Thymus (tissue), 11 donors: ENCODE results near the gene BEAN1. TPM values are rescaled to one million over a fixed set of nuclear protein-coding genes. Genes with fewer than 3 reads are reported as not detected.

Source experiments
- DNase-seq, 9 donors: peaks; one replicate each; pipeline ENCODE4 v3.0.0-alpha.2; 2013; ENCODE audit warnings: low spot score in 9 of 9, low read depth in 6 of 9, missing footprints in 1 of 9
- H3K27ac ChIP-seq, 2 donors: one replicate each; pipeline ENCODE4 v1.5.1; 2013; ENCODE audit warnings: control low read depth in 1 of 2, low read depth in 1 of 2, low read length in 1 of 2, mild to moderate bottlenecking in 1 of 2, moderate library complexity in 1 of 2
- H3K27me3 ChIP-seq, 2 donors: one replicate each; pipeline ENCODE4 v1.5.1; 2013; ENCODE audit warnings: low read length in 1 of 2; ENCODE audit not compliant: control insufficient read depth in 2 of 2, insufficient read depth in 1 of 2
- H3K36me3 ChIP-seq, 2 donors: one replicate each; pipeline ENCODE4 v1.5.1; 2013; ENCODE audit warnings: low read length in 1 of 2, mild to moderate bottlenecking in 1 of 2, moderate library complexity in 1 of 2; ENCODE audit not compliant: control insufficient read depth in 2 of 2, insufficient read depth in 2 of 2
- H3K4me1 ChIP-seq, 2 donors: one replicate each; pipeline ENCODE4 v1.5.1; 2013; ENCODE audit warnings: low read length in 2 of 2; ENCODE audit not compliant: control insufficient read depth in 2 of 2, insufficient read depth in 2 of 2
- H3K4me3 ChIP-seq, 2 donors: one replicate each; pipeline ENCODE4 v1.5.1; 2013; ENCODE audit warnings: low read length in 2 of 2, control low read depth in 1 of 2, mild to moderate bottlenecking in 1 of 2
- H3K9me3 ChIP-seq, 2 donors: one replicate each; pipeline ENCODE4 v1.5.1; 2013; ENCODE audit warnings: low read length in 1 of 2, mild to moderate bottlenecking in 1 of 2; ENCODE audit not compliant: control insufficient read depth in 2 of 2, insufficient read depth in 1 of 2
- WGBS: extraction: QIAGEN DNeasy Blood & Tissue Kit; methylation state at CpG from one replicate; pipeline ENCODE4 v1.1.7; 2013; 5-methylcytosine and 5-hydroxymethylcytosine counted together
- polyA plus RNA-seq: library from polyadenylated mRNA; stranded (reverse); fragments of 200-250 nt; gene quantifications from one replicate; pipeline ENCODE4 v1.2.3, GENCODE V29; 2013
- total RNA-seq: library from RNA; stranded (reverse); fragments of 120-200 nt; gene quantifications from one replicate; pipeline ENCODE4 v1.2.4, GENCODE V29; 2013
- donor health status: healthy.

Gene BEAN1
- total and polyA plus RNA-seq, 2 donors = 0.05 to 0.25 TPM

DNA sequence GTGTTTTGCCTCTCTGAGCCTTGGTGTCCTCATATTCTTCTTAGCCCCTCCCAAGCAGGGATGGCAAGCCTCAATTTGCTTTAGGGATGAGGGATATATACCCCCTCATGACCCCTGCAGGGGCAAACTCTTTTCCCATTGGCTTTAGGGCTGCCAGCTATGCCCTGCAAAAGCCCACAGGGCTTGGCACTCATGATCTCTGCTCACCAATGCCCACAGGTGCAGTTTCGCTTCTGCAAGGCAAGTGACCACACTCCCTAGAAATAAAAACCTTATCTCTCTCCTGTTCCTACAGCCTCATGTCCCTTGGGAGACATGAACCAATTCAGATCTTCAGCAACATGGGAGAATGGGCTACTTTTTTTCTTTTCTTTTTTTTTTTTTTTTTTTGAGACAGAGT, 8.8 kb downstream of the BEAN1 start:
- Histone ChIP-seq H3K4me3 (no peak overlapping the region), H3K9me3 (no peaks in the 10 kb centered on the region), H3K27ac (no peak overlapping the region), H3K27me3 (peaks cover 5 to 52% of the 10 kb centered on the region in 2 donors), H3K4me1 (no peaks in the 10 kb centered on the region), H3K36me3 (no peaks in the 10 kb centered on the region)
- 93% methylated on average over 1 of the region's 1 CpG for WGBS
- no peak for DNase-seq

- DNase-seq = no peak
- Histone ChIP-seq H3K4me1 (no peaks in the 10 kb centered on the region), H3K36me3 (no peaks in the 10 kb centered on the region), H3K27me3 (peaks cover 0 to 50% of the 10 kb centered on the region in 2 donors), H3K27ac (no peak overlapping the region), H3K4me3 (no peak overlapping the region), H3K9me3 (no peaks in the 10 kb centered on the region)
- 82% methylated on average over 15 of the region's 15 CpGs for WGBS
These were observed 10.4 kb downstream of the BEAN1 start for GRCh38 chr16:66437391-66437945.

GRCh38 chr16:66438536-66438935, 11.4 kb downstream of the BEAN1 start:
- 81% methylated on average over 8 of the region's 8 CpGs for WGBS

DNA sequence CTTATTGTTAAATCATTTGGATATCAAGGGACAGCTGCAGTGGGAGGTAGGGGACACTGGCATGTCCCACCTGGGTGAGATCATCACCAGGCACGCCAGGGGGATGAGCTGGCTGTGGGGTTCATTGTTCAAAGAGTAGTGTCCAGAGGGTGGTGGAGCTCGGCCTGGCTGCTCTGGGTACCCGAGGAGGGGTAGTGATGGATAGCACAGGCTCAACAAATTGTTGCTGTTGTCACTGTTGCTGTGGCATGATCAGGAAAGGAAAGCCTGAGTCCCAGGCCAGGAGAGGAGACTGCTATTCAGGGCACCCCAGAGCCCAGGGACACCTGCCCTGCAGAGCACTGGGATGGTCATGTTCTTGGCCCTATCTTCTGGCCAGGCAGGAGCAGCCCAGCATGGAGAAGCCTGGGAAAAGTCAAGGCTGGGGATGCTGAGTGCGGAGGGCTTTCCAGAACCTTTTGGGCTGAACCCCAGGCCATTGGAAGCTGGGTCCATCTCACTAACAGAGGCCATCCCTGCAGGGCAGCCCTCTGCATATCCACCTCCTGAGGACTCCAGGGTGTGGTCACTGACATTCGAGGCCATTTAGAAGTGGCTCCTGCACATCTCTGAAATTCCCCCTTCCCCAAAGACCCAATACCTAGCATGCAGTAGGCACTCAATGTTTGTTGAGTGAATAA, 12.1 kb downstream of the BEAN1 start:
- H3K27me3 ChIP-seq = peaks cover 0 to 42% of the 10 kb centered on the region in 2 donors
- WGBS = 91% methylated on average over 5 of the region's 5 CpGs
- H3K36me3 ChIP-seq = no peaks in the 10 kb centered on the region
- no peaks in the 10 kb centered on the region for H3K4me1 ChIP-seq
- no peak overlapping the region for H3K27ac ChIP-seq
- no peak for DNase-seq
- H3K4me3 ChIP-seq = no peak overlapping the region
- H3K9me3 ChIP-seq = no peaks in the 10 kb centered on the region

More at GRCh38 chr16:66438536-66438935, 11.4 kb downstream of the BEAN1 start:
- DNase-seq = no peak
- Histone ChIP-seq H3K27ac (no peak overlapping the region), H3K4me1 (no peaks in the 10 kb centered on the region), H3K4me3 (no peak overlapping the region), H3K36me3 (no peaks in the 10 kb centered on the region), H3K9me3 (no peaks in the 10 kb centered on the region), H3K27me3 (peaks cover 0 to 42% of the 10 kb centered on the region in 2 donors)

- H3K36me3 ChIP-seq = no peaks in the 10 kb centered on the region
- DNase-seq = no peak
- no peak overlapping the region for H3K4me3 ChIP-seq
- no peaks in the 10 kb centered on the region for H3K9me3 ChIP-seq
- no peak overlapping the region for H3K27ac ChIP-seq
- peaks cover 0 to 40% of the 10 kb centered on the region in 2 donors for H3K27me3 ChIP-seq
- WGBS = 93% methylated on average over 10 of the region's 10 CpGs
- H3K4me1 ChIP-seq = no peaks in the 10 kb centered on the region
These were observed 13.2 kb downstream of the BEAN1 start for GRCh38 chr16:66440271-66440802.

DNA sequence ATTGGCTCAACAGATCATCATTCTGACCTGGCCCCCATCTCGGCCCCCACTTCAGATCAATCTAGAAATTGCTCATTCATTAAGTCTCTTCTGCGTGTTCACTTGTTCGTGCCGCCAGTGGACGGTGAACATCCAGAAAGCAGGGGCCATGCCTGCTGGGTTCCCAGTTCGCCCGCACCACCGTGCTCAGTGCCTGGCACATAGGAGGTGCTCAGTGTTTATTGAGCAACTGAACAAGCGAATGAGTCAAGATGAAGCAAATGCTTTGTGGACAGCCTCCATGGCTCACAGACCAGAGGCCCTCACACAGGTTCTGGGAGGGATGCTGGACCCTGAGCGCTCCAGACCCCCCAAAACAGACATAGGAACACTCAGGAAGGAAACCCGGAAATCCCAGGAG, 13.9 kb downstream of the BEAN1 start:
- WGBS = 97% methylated on average over 11 of the region's 11 CpGs
- no peak for DNase-seq
- H3K36me3 ChIP-seq = no peaks in the 10 kb centered on the region
- no peaks in the 10 kb centered on the region for H3K4me1 ChIP-seq
- peaks cover 0 to 40% of the 10 kb centered on the region in 2 donors for H3K27me3 ChIP-seq
- no peaks in the 10 kb centered on the region for H3K9me3 ChIP-seq
- no peak overlapping the region for H3K4me3 ChIP-seq
- H3K27ac ChIP-seq = no peak overlapping the region

DNA sequence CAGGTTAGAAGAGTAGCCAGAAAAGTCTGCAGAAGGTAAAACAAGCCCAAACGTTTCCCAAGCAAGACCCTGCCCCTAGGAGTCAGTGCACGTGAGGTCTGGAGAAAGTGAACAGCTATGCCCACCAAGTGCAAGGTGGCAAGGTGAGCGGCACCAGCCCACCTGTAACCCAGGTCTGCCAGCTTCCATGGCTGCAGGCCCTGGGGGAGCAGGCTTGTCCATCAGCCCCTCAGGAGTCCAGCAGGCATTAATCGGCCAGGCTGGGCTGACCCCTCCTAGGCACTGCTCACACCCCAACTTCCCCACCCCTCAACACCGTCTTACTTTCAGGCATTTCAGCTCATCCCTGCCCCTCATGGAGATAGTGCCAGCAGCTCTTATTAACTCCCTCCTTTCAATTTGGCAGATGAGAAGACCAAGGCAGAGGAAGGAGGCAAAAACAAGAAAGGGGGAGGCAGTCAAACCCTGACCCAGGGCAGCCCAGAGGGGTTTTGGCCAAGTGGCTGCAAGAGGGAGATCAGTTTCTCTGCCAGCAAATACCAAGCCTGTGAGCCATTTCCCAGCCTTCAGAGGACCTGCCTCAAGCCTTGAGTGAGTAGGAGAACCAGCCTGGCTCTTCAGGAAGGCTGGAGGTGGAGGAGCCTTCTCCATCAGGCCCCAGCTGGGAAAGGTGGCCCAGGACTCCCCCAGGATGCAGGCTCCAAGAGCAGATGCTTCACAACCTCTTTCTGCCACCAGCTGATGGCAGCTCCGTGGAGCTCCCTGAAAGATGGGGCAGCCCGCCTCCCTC, 14.7 kb downstream of the BEAN1 start:
- no peaks in the 10 kb centered on the region for H3K4me1 ChIP-seq
- DNase-seq = no peak
- H3K27me3 ChIP-seq = peaks cover 0 to 42% of the 10 kb centered on the region in 2 donors
- H3K36me3 ChIP-seq = no peaks in the 10 kb centered on the region
- H3K4me3 ChIP-seq = no peak overlapping the region
- no peaks in the 10 kb centered on the region for H3K9me3 ChIP-seq
- no peak overlapping the region for H3K27ac ChIP-seq
- WGBS = 88% methylated on average over 7 of the region's 7 CpGs

DNA sequence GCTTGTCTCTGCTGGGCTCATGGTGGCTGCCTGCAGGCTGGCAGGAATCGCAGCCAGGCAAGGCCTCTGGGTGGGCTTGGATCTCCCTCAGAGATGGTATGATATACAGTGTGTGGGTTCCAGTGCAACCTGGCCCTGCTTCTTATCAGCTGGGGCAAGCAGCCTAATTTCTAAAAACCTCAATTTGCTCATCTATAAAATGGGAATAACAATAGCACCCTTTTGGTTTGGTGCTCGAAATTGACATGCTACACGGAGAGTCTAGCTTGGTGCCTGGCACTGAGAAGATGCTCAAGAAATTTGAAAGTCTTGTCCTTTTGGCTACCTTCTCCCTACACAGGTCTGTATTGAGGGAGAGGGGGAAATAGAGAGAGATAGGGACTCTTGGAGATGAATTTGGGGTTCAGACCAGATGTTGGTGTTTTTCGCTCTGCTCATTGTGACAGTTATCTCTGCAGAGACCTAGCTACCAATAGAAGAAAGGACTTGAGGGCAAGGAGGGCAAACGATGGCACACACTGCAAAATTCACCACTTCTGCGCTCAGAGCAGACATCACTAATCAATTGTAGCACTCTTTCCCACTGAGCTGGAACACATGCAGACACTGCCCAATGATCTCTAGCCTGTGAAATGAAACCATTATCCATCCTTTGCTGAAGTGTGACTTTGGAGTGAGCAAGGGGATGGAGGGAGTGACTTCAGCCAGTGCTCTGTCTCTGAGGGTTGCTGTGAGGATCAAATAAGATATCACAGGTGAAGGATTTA, 15.6 kb downstream of the BEAN1 start:
- Histone ChIP-seq H3K9me3 (no peaks in the 10 kb centered on the region), H3K27me3 (peaks cover 0 to 40% of the 10 kb centered on the region in 2 donors), H3K4me1 (no peaks in the 10 kb centered on the region), H3K27ac (no peak overlapping the region), H3K36me3 (no peaks in the 10 kb centered on the region), H3K4me3 (no peak overlapping the region)
- DNase-seq = no peak
- WGBS = 79% methylated on average over 6 of the region's 6 CpGs
